GM12874 (cell line): ENCODE data around the gene FGF2.

ENCODE experiments used
- TF ChIP-seq, protein P1 (sequence below): IDR thresholded peaks from 2 replicates; pipeline ENCODE4 v1.5.1; 2011; ENCODE audit warnings: low read depth, mild to moderate bottlenecking, control low read depth, low read length, moderate library complexity; ENCODE audit not compliant: insufficient read depth

Gene FGF2

DNA sequence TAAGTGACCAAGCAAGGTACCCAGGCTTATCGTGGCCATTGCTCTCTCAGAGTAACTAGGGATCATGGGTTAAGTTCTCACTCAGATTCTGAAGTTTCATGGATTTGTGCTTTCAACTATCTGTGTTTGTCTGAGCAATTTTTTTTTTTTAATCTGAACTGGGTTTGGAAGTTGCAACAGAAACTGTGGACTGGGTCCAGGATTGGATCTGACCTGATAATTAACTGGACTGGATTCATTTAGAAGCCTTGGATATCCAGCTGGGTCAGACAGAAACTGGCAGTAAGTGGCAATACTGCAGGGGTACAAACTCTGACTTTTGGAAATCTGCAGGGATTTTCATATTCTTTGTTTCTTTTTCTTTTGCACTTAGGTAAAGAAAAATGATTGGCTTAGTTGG lies 38.7 kb upstream of the FGF2 start:
- TF ChIP-seq, protein P1, sequence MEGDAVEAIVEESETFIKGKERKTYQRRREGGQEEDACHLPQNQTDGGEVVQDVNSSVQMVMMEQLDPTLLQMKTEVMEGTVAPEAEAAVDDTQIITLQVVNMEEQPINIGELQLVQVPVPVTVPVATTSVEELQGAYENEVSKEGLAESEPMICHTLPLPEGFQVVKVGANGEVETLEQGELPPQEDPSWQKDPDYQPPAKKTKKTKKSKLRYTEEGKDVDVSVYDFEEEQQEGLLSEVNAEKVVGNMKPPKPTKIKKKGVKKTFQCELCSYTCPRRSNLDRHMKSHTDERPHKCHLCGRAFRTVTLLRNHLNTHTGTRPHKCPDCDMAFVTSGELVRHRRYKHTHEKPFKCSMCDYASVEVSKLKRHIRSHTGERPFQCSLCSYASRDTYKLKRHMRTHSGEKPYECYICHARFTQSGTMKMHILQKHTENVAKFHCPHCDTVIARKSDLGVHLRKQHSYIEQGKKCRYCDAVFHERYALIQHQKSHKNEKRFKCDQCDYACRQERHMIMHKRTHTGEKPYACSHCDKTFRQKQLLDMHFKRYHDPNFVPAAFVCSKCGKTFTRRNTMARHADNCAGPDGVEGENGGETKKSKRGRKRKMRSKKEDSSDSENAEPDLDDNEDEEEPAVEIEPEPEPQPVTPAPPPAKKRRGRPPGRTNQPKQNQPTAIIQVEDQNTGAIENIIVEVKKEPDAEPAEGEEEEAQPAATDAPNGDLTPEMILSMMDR, result no peak

DNA sequence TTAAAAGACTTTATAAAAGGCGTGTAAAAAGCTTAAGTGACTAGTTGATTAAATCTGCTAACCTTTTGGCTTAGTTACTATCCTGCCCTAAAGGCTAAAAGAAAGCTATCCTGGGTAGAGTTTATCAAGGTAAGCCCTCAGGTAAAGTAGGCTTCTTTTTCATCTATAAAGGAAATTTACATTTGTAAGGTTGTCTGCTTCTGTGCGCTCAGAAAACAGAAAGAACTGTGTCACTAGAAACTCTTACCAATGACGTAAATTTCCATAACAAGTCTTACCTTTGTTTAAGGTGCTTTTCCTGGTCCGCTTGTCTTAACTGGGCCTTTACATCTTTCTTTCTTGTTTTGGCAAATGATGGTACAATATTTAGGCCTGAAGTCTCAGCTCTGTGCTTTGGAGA lies 37.7 kb upstream of the FGF2 start:
- TF ChIP-seq, protein P1, result no peak

DNA sequence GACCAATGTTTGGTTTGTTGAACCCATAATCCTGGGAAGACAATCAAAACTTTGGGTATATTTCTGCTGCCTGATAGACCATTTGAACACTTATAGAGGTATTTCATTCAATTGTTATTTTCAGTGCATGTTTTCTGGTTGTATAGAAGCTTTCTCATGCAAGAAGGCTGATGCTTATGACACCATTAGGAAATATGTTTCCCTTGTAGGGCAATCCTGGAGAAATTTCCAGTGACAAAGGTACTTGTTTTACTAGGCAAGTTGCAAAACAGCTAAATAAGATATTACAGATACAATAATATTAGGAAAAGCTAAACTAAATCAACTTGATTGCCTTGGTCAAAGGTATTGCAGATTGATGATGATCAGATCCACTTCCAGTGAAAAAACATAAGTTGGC lies 32.8 kb upstream of the FGF2 start:
- TF ChIP-seq, protein P1, result no peak

DNA sequence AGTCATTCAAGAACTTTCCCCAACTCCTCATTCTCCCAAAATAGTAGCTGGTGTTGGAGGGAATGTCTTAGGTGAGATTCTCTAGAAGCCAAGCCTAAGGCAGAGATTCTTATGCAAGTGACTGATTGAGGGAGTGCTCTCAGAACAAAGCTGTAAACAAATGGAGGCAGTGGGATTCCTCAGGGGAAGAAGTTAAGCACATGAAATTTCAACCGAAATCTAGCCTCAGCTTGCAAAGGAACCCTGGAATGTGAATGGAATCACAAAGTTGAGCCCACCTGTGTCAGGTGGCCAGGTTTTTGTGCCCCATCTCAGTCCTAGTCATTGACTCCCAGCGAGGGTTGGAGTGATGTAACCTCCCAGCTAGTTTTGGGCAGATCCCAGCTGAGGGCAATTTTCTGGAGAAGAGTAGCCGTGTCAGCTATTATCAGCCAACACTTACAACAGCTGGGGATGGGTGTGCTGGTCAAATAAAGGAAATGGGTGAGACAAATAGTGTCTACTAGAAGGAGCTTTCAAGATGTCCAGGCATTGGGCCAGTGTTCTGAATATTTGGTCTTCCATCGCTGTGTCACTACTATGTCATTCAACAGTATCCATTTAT lies 29.7 kb upstream of the FGF2 start:
- TF ChIP-seq, protein P1, result no peak

DNA sequence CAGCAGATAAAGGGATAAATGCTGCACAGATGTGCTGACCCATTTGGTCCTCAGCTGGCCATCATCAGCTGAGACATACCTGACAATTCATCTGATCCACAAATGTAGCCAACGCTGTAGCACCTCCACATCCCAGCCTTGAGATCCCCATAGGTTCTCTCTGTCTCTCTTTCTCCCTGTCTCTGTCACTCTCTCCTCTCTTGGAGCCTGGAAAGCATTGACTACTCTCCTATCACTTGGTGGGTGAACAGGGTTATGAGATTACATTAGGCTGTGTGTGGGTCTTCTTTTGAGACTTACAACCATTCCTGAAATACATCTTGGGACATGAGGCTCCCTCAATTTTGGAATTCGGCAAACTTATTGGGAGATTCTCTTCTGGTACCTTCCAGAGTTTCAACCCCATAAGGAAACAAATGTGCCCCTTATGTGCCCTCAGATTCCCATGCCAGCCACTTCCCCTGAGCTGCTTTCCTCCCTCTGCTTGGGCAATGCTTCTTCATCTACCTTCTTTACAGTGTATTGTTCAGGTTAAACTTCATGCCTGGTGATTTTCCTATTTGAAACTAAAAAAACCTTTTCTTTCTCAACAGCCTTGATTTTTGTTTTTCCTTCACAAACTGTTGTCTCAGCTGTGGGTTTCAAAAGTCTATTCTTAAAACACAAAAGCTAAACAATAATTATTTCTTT lies 29.1 kb upstream of the FGF2 start:
- TF ChIP-seq, protein P1, result no peak

DNA sequence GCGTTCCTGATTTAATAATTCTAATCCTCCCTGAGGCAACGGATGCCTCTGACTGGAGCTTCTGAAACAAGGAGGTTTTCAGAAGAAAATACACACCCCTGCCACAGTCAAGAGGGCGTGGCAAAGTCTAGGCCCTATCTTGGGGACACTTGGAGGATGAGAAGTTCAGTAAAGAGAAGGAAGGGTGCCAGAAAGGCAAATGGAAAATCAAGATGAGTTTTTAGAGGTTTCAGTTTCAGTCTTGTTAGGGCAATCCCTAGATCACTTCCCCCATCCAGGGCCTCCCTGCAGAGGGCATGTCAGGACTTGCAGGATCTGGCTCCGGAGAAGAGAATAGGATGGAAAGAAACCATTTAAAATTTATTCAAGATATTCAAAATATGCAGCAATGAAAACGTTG lies 28.5 kb upstream of the FGF2 start:
- TF ChIP-seq, protein P1, result no peak

GRCh38 chr4:122798917-122799316 lies 27.7 kb upstream of the FGF2 start:
- TF ChIP-seq, protein P1, result no peak
